HepG2 (cell line): Measurements from ENCODE around the gene ILKAP. TPM values are rescaled to one million over a fixed set of nuclear protein-coding genes. Genes with fewer than 3 reads are reported as not detected.

Experiments used
- CBX2 ChIP-seq, 2 experiments: fragments of 200-600 bp in 1 of 2; sonication (generic); formaldehyde crosslinking in 1 of 2; IDR thresholded peaks; 2 replicates each; pipeline versions ENCODE4 v1.7.0 to v1.8.1; 2018 to 2022; ENCODE audit warnings: low read depth in 2 of 2, low read length in 1 of 2, mild to moderate bottlenecking in 1 of 2, missing genetic modification reagents in 1 of 2
- DR1 ChIP-seq: sonication (generic); formaldehyde crosslinking; IDR thresholded peaks from 2 replicates; pipeline ENCODE4 v1.8.0; 2021; ENCODE audit warnings: mild to moderate bottlenecking, missing genetic modification reagents, inconsistent platforms
- MAFF ChIP-seq: IDR thresholded peaks from 2 replicates; pipeline ENCODE4 v1.6.1; 2011; ENCODE audit warnings: low read depth, low read length, improper control_type of control experiment
- NFE2L1 ChIP-seq: sonication (generic); formaldehyde crosslinking; IDR thresholded peaks from 2 replicates; pipeline ENCODE4 v1.4.0; 2020; ENCODE audit warnings: missing genetic modification reagents, mild to moderate bottlenecking, borderline replicate concordance
- TCF7L2 ChIP-seq: IDR thresholded peaks from 2 replicates; pipeline ENCODE4 v1.6.1; 2011; ENCODE audit warnings: mild to moderate bottlenecking, low read depth, low read length, moderate library complexity
- ZNF557 ChIP-seq: sonication (generic); formaldehyde crosslinking; IDR thresholded peaks from 2 replicates; pipeline ENCODE4 v1.4.0; 2020; ENCODE audit warnings: missing genetic modification reagents
- ZNF564 ChIP-seq: sonication (generic); formaldehyde crosslinking; IDR thresholded peaks from 2 replicates; pipeline ENCODE4 v1.8.1; 2023; ENCODE audit warnings: mild to moderate bottlenecking, missing genetic modification reagents
- ZNF678 ChIP-seq: sonication (generic); formaldehyde crosslinking; IDR thresholded peaks from 2 replicates; pipeline ENCODE4 v1.4.0; 2020; ENCODE audit warnings: mild to moderate bottlenecking, missing genetic modification reagents
- ZNF83 ChIP-seq: sonication (generic); formaldehyde crosslinking; IDR thresholded peaks from 2 replicates; pipeline ENCODE4 v1.4.0; 2020; ENCODE audit warnings: missing genetic modification reagents, mild to moderate bottlenecking, borderline replicate concordance
- ZSCAN12 ChIP-seq: sonication (generic); formaldehyde crosslinking; IDR thresholded peaks from 2 replicates; pipeline ENCODE4 v1.9.0; 2021; ENCODE audit warnings: mild to moderate bottlenecking, missing genetic modification reagents
- polyA plus RNA-seq, 8 experiments: library from polyadenylated mRNA; depleted of rRNA in 3 of 8; stranded (reverse) in 7 of 8; unstranded in 1 of 8; fragments of >200 nt; fragmentation: Illumina TruSeq in 4 of 8; extraction: Trizol in 4 of 8; gene quantifications; 2 replicates each; pipeline versions ENCODE4 v1.2.1 to v1.2.3, GENCODE V29; 2011 to 2016; ENCODE audit warnings: low read depth in 4 of 8, missing spikeins in 1 of 8, mixed read lengths in 1 of 8; ENCODE audit not compliant: insufficient read depth in 1 of 8
- total RNA-seq, 5 experiments: library from RNA; depleted of rRNA; stranded (reverse); fragments of >200 nt; fragmentation: Illumina TruSeq; extraction: Trizol; gene quantifications; 2 replicates each; pipeline ENCODE4 v1.2.3, GENCODE V29; 2016; ENCODE audit warnings: low read depth in 1 of 5
- TF ChIP-seq, protein P1 (sequence below), 2 experiments: fragments of 450-650 bp in 1 of 2; sonication (generic) in 1 of 2; formaldehyde crosslinking in 1 of 2; IDR thresholded peaks; 2 replicates each; pipeline versions ENCODE4 v1.6.1 to v1.8.0; 2016 to 2022; ENCODE audit warnings: antibody characterized with exemption in 1 of 2, mild to moderate bottlenecking in 1 of 2, missing genetic modification reagents in 1 of 2
- TF ChIP-seq, protein P2 (sequence below): sonication (generic); formaldehyde crosslinking; IDR thresholded peaks from 2 replicates; pipeline ENCODE4 v1.4.0; 2020; ENCODE audit warnings: mild to moderate bottlenecking, missing genetic modification reagents
- TF ChIP-seq, protein P3 (sequence below): sonication (generic); formaldehyde crosslinking; IDR thresholded peaks from 2 replicates; pipeline ENCODE4 v1.5.0; 2020; ENCODE audit warnings: missing genetic modification reagents

Gene ILKAP
- total and polyA plus RNA-seq, 2 of the 13 experiments (the other 11 are each of a cell fraction or from before 2014, with no cell fraction given): 29.6 to 33.1 TPM

DNA sequence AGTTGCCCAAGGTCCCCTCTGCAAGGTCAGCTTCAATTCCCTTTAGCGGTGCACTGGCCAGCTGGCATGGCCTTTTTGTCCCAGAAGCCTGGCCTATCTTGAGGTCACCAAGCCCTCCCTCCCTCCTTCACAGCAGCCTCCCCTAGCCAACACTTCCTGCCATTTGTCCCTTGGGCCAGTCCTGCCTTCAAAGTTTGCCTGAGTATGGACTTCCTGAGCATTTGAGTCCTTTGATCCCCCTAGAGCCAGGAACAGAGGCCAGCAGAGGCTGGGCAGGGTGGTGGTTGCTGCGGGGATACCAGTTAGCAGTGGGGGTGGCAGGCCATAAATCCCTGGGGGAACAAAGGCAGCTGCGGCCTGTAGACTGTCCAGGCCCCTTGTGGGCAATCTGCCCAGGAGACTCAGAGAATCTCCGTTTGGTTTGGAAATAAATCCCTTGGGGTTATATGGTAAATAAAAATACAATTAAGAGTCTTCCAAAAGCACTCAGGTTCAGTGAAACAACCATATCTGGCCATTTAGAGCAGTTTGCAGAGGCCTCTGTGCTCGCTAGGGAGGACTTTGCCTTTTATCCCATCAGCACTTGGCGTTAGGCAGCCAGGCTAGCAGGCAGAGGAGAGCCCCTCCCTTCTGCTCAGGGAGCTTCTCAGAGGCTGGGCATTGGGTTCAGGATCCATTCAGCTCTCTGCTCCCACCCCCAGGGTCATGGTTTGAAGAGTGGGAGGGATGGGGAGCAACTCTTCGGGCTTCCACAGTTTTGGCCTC, 39.4 kb upstream of the ILKAP start (continued):
- TF ChIP-seq, protein P1, sequence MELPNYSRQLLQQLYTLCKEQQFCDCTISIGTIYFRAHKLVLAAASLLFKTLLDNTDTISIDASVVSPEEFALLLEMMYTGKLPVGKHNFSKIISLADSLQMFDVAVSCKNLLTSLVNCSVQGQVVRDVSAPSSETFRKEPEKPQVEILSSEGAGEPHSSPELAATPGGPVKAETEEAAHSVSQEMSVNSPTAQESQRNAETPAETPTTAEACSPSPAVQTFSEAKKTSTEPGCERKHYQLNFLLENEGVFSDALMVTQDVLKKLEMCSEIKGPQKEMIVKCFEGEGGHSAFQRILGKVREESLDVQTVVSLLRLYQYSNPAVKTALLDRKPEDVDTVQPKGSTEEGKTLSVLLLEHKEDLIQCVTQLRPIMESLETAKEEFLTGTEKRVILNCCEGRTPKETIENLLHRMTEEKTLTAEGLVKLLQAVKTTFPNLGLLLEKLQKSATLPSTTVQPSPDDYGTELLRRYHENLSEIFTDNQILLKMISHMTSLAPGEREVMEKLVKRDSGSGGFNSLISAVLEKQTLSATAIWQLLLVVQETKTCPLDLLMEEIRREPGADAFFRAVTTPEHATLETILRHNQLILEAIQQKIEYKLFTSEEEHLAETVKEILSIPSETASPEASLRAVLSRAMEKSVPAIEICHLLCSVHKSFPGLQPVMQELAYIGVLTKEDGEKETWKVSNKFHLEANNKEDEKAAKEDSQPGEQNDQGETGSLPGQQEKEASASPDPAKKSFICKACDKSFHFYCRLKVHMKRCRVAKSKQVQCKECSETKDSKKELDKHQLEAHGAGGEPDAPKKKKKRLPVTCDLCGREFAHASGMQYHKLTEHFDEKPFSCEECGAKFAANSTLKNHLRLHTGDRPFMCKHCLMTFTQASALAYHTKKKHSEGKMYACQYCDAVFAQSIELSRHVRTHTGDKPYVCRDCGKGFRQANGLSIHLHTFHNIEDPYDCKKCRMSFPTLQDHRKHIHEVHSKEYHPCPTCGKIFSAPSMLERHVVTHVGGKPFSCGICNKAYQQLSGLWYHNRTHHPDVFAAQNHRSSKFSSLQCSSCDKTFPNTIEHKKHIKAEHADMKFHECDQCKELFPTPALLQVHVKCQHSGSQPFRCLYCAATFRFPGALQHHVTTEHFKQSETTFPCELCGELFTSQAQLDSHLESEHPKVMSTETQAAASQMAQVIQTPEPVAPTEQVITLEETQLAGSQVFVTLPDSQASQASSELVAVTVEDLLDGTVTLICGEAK (IDR thresholded peaks at IDR 0.05): no peak
- TF ChIP-seq, protein P1 (CRISPR knock-in tag; IDR thresholded peaks at IDR 0.05): 0 out of 2 replicates have a peak, but pooled peaks have one; percentile 11
- TF ChIP-seq ZNF564 (CRISPR knock-in tag) (no peak), CBX2 (IDR thresholded peaks at IDR 0.05; ENCODE audit: low read depth, low read length) (no peak), CBX2 (CRISPR knock-in tag; IDR thresholded peaks at IDR 0.05; ENCODE audit: low read depth) (no peak), ZNF557 (CRISPR knock-in tag) (no peak), NFE2L1 (CRISPR knock-in tag) (no peak), ZNF678 (CRISPR knock-in tag) (no peak), TCF7L2 (no peak), MAFF (no peak), ZNF83 (no peak), ZSCAN12 (CRISPR knock-in tag) (no peak), DR1 (CRISPR knock-in tag) (0 out of 2 replicates have a peak, but pooled peaks have one; percentile 27)
- TF ChIP-seq, protein P2, sequence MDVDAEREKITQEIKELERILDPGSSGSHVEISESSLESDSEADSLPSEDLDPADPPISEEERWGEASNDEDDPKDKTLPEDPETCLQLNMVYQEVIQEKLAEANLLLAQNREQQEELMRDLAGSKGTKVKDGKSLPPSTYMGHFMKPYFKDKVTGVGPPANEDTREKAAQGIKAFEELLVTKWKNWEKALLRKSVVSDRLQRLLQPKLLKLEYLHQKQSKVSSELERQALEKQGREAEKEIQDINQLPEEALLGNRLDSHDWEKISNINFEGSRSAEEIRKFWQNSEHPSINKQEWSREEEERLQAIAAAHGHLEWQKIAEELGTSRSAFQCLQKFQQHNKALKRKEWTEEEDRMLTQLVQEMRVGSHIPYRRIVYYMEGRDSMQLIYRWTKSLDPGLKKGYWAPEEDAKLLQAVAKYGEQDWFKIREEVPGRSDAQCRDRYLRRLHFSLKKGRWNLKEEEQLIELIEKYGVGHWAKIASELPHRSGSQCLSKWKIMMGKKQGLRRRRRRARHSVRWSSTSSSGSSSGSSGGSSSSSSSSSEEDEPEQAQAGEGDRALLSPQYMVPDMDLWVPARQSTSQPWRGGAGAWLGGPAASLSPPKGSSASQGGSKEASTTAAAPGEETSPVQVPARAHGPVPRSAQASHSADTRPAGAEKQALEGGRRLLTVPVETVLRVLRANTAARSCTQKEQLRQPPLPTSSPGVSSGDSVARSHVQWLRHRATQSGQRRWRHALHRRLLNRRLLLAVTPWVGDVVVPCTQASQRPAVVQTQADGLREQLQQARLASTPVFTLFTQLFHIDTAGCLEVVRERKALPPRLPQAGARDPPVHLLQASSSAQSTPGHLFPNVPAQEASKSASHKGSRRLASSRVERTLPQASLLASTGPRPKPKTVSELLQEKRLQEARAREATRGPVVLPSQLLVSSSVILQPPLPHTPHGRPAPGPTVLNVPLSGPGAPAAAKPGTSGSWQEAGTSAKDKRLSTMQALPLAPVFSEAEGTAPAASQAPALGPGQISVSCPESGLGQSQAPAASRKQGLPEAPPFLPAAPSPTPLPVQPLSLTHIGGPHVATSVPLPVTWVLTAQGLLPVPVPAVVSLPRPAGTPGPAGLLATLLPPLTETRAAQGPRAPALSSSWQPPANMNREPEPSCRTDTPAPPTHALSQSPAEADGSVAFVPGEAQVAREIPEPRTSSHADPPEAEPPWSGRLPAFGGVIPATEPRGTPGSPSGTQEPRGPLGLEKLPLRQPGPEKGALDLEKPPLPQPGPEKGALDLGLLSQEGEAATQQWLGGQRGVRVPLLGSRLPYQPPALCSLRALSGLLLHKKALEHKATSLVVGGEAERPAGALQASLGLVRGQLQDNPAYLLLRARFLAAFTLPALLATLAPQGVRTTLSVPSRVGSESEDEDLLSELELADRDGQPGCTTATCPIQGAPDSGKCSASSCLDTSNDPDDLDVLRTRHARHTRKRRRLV (CRISPR knock-in tag): no peak
- TF ChIP-seq, protein P3, sequence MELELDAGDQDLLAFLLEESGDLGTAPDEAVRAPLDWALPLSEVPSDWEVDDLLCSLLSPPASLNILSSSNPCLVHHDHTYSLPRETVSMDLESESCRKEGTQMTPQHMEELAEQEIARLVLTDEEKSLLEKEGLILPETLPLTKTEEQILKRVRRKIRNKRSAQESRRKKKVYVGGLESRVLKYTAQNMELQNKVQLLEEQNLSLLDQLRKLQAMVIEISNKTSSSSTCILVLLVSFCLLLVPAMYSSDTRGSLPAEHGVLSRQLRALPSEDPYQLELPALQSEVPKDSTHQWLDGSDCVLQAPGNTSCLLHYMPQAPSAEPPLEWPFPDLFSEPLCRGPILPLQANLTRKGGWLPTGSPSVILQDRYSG (CRISPR knock-in tag): no peak
